Amniotic epithelial cell (primary cell): Measurements from ENCODE around the gene CBR1.
"Not testable (repeated sequence)": the region's sequence is repeated elsewhere in the genome, so short reads cannot be mapped to it uniquely, and the experiment has no call there.

ENCODE experiments used
- DNase-seq: peaks from one replicate; pipeline ENCODE4 v3.0.0-alpha.2; 2010; ENCODE audit warnings: low read depth

The CBR1 gene

DNA sequence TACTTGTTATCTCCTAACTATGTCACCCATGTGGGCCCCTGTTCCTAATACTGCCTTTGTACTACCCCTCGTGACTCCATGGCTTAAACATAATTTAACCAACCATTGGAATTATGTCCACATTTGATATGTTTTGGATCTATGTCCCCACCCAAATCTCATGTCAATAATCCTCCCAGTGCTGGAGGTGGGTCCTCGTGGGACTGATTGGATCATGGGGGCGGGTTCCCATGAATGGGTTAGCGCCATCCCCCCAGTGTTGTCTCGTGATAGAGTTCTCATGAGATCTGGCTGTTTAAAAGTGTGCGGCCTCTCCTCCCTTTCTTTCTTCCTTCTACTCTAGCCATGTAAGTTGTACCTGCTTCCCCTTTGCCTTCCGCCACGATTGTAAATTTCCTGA is 9.8 kb downstream of the CBR1 start:
- no peak for DNase-seq

DNA sequence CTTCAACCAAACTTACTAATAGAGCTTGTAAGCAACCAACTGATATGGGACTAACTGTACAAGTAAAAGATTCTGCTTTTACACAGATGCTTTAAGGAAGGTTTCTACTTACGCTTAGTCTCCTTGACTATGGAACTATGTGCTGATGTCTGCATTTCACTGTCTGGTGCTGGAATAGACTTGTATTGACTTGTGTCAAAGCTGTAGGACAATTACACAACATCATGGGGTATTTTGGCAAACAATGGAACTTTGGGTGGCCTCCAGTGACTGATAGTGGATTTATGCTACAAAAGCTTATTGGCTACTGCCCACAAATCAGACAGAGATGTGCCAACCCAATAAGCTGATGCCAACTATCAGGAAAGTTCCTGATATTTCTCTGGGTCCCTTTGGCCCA is 10.6 kb downstream of the CBR1 start:
- DNase-seq: no peak

DNA sequence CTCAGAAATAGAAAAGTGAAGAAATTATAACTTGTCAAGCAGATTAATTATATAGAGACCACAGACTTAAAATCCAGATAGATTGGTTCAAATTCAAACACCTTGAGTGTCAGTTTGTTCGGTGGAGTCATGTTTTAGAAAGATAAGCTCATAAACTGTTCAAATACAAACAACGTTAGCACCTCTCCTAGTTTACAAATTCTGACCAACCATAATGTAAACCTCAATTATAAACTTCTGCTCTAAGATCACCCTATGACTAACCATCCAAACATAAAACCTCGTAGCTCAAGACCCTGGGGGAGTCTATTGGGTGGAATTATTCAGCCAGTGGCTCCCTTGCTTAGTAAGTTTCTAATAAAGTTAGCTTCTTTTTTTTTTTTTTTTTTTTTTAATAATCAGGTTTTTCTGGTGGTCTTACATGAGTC is 12.4 kb downstream of the CBR1 start:
- DNase-seq: no peak

DNA sequence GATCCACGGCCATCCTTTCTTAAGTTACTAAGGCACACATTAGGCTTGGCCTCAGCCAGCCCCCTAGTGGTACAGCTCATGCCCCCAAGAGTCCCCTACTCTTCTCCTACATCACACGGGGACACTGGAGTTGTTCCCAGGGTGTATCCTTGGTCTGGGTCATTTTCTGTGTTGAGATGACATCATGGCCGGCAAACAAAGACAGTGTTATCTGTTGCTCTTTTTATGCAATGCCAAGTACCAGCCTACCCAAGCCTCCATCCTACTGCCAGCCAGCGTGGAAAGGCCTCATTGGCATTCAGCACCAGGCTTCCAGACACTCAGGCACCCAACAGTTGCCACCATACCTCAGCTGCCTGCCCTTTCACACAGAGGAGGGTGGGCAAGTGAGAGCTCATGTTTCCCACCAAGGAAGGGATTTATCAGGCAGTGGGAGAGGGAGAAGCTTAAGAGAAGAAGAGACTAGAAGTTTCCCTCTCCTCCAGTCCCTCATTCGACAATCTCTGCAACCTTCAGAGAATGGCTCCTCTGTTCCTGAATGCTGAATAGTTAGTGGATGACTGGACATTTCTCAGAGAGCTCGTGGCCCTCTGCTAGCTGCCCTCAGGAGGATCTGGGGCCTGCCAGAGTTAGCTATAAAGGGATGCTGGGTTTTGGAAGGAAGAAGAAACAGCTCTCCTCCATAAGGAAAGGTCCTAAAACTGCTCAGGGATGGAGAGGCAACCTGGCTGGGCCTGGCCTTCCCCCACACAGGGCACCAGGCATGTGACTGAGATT is 17.7 kb downstream of the CBR1 start:
- DNase-seq: no peak

DNA sequence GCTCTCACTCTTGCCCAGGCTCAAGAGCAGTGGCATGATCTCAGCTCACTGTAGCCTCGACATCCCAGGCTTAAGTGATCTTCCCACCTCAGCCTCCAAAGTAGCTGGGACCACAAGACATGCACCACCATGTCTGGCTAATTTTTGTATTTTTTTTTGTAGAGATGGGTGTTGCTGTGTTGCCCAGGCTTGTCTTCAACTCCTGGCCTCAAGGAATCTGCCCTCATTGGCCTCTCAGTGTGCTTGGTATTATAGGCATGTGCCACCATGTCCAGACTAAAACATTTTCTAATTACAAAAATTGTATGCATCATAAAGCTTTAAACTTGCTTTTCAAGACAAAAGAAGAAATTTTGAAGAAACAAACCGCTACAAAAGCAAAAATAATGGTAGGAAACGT is 20.1 kb downstream of the CBR1 start:
- DNase-seq: no peak

DNA sequence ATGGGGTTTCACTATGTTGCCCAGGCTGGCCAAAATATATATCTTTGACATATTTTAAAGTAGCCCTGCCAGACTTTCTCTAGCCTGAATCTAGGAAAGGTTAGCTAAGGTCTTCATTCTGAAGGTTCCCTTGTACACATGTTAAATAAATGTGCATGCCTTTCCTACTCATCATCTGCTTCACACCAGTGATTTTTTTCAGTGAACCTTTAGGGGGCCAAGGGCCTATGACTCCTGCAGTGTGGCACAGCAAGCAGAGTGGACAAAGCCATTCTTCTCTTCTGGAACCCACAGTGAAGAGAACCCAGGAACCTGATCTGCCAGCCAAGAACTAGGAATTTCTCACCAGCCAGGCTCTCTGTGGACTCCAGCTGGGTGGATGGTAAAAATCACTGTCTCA is 22.9 kb downstream of the CBR1 start:
- DNase-seq: no peak

DNA sequence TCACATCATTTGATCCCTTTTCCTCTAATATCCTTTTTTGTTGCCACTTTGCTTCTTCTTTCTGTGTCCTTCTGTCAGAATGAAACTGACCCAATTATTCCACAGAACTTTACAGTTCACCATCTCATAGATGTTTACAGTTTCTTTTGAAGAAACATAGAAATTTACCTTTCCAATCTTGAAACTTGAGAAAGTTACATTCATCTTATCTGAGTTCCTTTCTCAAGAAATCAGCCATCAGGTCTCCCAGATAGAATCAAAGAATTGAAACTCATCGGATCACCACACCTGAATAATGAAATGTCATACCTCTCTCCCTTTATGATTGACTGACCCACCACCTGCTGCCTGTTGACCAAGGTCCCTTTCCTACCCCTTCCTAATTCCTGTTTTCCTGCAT is 23.7 kb downstream of the CBR1 start:
- no peak for DNase-seq

DNA sequence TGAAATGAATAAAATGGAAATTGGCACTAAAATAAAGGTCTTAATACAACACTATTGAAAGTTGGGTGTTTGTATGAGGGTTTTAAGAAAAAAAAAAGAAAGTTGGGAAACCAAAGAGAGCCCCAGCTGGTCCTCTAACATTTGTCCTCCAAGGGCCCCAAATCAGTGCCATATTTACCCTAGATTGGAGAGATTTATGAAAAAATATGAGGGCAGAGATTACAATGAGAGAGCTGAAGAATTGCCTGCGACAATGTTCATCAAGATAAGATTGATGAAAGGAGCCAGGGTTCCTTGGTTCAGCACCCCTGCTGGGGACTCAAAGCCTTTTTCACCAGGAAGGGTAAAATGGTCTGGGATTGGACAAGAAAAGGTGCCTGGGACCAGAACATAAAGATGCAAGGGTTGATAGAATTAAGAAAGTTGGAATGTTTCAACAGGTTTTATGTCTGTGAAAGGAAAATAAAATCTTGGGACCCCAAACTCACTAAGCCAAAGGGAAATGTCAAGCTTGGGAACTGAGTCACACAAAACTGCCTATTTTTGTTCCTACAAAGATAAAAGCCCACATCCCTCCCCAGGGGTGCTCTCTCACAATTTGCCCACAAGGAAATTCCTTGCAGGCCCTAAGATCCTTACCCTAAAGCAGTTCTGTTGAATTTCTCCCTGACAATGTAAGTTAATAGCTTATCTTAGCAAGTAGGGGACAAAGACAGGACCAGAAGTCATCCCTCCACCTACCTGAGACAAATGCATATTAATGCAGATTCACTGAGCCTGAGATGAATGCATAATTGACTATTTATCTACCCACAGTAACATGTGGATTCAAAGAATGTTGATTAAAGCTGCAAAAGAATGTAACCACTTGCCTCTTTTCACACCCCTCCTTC is 26.8 kb downstream of the CBR1 start:
- DNase-seq: no peak

DNA sequence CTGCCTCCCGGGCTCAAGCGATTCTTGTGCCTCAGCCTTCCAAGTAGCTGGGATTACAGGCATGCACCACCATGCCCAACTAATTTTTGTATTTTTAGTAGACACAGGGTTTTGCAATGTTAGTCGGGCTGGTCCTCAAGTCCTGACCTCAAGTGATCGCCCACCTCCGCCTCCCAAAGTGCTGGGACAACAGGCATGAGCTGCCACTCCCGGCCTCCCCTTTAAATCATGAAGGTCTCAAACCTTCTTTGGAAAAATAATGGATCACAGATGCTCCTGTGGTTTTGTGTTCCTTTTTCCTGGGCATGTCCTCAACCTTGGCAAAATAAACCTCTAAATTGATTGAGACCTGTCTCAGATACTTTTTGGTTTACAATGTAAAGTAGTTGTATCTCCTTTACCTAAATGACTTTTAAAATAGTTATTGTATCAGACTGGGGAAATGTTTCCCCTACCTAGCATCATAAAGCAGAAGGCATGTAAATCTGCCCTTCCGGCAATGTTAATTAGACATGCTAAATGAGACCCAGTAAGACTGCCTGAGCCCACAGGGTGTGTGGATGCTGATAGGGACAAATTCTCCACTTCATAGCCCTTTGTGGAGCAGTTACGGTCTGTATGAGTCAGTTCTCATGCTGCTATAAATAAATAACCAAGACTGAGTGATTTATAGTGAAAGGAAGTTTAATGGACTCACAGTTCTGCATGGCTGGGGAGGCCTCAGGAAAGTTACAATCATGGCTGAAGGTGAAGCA is 27.8 kb downstream of the CBR1 start:
- DNase-seq: peak; percentile 20

DNA sequence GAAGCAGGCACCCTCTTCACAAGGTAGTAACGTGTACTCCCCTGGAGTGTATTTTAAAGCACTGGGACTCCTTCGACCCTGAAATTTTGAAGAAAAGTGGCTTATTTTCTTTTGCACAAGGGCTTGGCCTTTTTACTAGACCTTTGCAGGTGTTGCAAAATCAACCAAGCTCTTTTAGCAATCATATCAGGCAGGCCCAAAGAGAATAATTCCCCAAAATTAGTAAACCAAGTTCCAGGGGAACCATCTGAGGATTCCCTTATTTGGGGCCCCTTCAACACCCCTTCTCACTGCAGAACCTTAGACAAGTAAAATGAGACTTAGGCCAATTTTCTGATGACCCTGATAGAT is 28.3 kb downstream of the CBR1 start:
- DNase-seq: no peak

DNA sequence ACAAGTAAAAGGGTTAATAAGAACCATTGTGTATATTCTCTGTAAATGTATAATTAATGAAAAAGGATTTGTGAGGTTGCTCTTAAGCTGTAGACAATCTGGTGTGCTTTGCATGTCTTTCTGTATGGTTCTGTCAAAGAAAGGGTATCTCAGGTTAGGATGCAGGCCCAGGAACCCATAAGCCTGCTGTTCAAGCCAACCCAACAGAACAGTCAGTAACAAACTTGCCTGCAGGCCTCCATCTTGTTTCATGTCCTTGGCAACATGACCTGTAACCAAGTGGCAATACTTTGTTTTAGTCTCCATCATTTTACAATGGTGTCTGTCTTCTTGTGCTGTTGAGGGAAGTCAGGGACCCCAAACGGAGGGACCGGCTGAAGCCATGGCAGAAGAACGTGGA is 29.2 kb downstream of the CBR1 start:
- no peak for DNase-seq

DNA sequence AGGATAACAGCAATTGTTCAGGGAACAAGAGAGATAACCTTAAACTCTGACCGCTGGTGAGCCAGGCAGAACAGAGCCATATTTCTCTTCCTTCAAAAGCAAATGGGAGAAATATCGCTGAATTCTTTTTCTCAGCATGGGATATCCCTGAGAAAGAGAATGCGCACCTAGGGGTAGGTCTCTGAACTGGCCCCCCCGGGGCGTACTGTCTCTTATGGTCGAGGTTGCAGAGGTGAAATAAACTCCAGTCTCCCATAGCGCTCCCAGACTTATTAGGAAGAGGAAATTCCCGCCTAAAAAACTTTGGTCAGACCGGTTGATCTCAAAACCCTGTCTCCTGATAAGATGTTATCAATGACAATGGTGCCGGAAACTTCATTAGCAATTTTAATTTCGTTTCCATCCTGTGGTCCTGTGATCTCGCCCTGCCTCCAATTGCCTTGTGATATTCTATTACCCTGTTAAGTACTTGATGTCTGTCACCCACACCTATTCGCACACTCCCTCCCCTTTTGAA is 29.9 kb downstream of the CBR1 start:
- DNase-seq: not testable (repeated sequence)

DNA sequence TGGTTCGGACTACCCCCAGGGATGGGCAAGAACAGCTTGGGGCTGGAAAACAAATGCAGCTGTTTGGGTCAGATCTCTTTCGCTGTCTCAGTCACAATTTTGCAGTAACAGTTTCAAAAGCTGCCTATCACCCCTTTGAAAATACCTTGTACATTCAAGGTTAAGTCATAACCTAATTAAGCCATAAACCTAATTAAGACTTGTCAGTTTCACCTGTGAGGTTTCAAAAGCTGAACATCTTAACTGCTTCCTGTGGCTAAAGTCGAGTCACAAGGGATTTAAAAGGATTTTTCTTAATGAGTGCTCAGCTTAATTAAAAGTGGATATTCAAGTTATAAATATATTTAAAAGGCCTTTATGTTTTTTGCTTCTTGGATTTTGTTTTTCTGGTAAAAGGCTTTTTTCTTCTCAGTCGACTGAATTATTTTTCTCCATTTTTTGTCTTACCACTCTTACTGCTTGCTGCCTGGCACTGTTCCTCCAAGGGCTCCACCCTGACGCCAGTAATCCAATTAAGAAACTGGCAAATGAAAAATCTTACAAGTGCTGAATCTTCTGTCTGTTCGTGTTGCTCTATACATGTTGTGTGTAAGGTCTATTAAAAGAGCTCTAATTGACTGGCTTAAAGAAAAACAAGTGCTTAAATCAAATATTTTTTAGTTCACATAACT is 31.3 kb downstream of the CBR1 start:
- no peak for DNase-seq

DNA sequence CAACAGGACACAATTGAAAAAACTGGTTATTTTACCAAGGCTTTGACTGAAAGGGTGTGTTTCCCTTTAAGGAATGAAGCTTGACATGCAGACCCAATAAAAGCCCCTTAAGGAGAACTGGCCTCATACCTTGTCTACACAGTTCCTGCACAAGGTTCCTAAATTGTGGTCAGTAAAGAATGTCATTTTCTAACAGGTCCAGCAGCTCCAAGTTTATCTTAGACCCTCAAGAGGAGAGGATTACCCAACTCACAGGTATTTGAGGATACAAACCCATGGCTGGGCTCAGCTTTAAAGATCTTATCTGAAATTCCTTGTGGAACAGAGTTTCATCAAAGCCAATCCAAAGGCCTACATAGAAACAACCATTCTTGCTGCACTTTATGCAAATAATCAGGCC is 33.6 kb downstream of the CBR1 start:
- DNase-seq: no peak

DNA sequence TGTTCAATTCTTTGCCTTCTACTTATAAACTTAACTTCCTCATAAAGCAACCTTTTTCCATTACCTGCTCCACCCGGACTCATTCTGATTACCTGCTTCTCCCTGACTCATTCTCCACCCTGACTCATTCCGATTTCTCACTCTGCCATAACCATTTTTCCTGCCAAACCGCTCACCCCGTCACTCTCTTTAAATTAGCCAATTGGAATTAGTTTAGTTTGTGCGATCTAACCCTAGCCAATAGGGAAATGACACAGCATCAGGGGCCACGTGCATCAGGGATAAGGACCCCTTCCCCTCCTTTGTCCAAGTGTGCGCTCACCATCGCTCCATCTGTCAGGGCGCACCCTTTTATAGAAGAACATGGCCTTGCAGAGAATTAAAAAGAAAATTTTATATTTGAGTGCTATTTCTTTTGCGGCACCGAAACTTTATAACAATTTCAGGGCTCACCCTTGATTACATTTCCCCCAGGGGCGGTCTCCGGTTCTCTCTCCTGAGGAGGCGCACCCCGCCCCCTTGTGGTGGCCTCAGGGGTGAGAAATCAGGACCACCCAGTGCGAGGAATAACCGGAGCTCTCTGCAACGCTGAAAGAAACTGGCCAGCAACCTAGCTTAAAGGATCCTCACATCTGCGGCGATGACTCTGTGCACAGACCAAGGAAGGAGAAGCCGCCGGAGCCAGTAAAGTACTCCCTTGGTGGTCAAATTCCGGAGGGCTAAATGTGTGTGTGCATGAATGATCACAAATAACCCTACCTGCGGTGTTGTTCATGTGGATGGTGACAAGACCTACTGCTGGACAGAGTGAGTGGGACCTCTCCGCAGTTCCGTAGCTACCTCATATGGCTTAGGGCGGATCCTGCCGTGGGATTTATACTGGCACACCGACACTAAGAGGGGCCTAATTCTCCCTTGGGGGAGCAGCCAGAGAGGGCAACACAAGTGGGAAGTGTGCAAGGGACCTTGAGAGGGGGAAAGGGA is 34.8 kb downstream of the CBR1 start:
- peak; percentile 26 for DNase-seq

DNA sequence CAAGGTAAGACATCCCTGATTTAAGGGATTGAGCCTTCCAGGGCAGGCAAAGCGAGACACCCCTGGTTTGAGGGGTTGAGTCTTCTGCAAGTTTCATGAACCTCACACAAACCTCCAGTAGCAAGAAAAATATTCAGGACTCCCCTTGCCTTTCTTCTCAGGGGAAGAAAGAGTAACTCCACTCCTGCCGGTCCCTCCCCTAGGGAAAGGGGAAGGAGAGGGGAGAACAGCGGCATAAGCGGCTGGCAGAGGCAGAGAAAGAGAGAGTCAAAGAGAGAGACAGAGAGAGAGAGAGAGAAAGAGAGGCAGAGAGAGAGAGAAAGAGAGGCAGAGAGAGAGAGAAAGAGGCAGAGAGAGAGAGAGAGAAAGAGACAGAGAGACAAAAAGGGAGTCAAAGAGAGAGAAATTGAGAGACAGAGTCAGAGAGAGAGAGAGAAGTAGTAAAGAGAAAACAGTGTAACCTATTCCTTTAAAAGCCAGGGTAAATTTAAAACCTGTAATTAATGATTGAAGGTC is 35.6 kb downstream of the CBR1 start:
- no peak for DNase-seq

DNA sequence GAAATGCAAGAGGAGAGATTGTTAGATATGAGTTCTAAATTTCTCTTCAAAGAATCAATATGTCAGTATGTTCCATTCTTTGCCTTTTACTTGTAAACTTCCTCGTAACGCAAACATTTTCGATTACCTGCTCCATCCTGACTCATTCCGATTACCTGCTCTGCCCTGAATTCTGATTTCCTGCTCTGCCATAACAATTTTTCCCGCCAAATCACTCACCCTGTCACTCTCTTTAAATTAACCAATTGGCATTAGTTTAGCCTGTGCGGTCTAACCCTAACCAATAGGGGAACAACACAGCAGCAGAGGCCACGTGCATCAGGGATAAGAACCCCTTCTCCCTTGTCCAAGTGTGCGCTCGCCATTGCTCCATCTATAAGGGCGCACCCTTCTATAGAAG is 40.0 kb downstream of the CBR1 start:
- DNase-seq: no peak

DNA sequence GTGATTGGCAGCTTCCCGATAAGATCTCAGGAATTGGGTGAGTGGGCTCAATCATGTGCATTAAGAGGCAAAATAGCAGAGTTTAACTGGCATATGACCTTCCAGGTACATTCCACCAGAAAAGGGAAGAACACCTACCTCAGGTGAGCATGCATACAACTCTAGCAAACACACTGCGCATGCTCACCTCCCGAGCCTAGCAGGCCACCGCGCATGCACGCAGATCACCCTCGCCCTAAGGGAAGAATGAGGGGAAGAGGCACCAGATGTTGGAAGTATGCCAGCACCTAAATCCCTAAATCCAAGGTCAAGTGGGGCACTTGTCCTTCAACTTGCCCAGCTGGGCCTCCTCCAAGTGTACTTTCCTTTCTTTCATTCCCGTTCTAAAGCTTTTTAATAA is 41.4 kb downstream of the CBR1 start:
- no peak for DNase-seq

DNA sequence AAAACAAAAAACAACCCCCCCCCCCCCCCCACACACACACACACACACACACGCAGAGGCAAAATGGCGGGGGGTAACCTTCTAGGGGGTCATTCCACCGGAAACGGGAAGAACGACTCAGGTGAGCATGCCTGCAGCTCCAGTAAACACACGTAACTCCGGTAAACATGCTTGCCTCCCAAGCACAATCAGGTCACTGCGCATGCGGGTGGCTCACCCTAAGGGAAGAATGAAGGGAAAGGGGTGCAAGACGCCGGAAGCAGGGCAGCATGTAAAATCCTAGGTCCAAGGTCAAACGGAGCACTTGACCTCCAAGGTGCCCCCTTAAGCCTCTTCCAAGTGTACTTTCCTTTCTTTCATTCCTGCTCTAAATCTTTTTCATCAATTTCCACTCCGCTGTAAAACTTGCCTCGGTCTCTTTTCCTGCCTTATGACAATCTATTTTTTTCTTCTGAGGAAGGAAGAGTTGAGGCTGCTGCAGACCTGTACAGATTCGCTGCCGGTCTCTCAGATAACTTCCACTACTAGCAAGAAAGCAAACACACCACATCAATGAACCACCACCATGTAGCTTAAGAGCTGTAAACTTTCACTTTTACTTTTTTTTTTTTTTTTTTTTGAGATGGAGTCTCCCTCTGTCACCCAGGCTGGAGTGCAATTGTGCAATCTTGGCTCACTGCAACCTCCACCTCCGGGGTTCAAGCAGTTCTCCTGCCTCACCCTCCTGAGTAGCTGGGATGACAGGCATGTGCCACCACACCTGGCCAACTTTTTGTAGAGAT is 44.0 kb downstream of the CBR1 start:
- no peak for DNase-seq
